COLO668 (cell line): ENCODE measurements around the gene ITGAE.
"Not testable (repeated sequence)": the region's sequence is repeated elsewhere in the genome, so short reads cannot be mapped to it uniquely, and the experiment has no call there.

Source experiments
- DNase-seq: peaks from one replicate; lab custom pipeline; 2025; ENCODE audit not compliant: unreplicated experiment; lab: John Stamatoyannopoulos, UW

Gene ITGAE

DNA sequence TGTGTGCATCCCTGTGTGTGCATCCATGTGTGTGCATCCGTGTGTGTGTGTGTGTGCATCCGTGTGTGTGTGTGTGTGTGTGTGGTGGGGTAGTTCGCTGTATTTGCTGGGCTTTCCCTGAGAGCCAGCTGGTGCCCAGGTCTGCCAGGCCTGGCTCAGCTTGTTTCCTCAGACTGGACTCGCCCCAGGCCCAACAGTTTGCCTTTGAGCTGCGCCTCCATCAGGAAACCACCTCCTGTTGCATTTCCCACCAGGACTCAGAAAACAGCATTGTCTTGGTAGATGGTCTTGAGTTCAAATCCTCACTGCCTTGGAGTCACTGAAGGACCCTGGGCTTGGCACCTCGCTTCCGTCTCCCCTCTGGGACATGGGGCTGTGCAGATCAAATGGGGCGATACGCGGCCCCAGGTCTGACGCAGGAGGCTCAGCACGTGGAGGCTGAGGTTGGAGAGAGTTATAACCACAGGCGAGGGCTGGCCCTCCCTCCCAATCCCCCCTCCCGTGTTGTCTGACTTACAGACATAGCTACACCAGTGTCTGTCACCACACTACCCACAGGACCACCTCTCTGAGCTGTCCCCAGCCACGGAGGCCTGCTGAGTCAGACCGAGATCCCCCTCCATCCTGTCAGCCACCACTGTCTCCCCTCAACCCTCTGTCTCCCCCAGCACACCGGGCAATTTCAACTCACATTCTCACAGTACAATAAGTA lies 4.7 kb downstream of the ITGAE start:
- DNase-seq, result no peak

DNA sequence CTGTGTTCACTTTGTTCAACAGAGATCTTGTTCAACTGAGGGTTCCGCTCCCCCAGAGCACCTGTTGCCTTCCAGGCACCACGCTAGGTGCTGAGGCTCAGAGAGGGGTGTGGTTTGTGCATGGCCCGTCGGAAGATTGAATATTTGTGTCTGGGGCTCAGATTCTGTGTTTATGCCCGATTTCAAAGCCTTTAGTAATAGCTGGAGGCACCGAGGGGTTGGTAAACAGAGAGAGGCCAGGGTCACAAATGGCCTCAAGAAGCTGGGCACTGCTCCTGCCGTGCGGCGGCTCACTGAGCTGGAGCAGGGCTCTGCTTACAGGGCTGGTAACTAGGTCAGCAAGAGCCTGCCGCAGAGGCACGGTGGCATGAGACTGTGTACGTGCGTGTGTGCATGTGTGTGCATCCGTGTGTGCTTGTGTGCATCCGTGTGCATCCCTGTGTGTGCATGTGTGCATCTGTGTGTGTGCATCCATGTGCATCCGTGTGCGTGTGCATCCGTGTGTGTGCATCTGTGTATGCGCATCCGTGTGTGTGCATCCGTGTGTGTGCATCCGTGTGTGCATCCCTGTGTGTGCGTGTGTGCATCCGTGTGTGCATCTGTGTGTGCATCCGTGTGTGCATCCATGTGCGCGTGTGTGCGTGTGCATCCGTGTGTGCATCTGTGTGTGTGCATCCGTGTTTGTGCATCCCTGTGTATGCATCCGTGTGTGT lies 5.4 kb downstream of the ITGAE start:
- DNase-seq, result no peak

DNA sequence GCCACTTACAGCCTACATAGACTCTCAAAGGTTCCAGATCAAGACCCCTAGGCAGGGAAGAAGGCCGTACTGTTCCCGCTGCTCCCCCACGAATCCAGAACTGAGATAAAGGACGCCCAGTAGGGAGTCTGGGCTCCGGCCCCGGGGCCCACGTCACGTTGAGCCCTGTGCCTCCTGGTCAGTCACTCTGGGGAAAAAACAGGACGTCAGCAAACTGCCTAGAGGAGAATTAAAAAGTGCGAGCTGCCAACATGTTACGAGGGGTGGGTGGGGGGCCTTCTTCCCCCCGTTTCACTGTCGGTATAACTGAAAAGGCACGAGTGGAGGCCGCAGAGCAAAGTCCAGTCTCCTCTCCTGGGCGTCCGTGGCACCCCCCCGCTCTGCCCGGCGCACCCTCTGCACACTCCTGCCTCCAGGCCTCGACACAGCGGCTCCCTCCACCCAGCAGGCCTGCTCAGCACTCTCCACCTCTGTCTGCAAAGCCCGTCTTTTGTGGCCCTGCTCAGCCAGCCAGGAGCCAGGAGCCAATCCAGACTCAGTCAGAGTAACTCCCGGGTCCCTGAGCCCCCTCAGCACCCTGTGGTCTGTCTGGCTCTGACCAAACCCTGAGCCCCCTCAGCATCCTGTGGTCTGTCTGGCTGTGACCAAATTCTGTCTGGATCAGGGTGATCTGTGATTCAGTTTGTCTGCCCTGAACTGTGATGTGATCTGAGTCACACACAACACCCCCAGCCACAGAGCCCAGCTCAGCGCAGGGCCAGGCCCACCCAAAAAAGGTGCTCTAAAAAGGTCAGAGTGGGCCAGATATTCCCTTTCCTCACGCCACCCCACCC lies 6.2 kb downstream of the ITGAE start:
- DNase-seq, result no peak

DNA sequence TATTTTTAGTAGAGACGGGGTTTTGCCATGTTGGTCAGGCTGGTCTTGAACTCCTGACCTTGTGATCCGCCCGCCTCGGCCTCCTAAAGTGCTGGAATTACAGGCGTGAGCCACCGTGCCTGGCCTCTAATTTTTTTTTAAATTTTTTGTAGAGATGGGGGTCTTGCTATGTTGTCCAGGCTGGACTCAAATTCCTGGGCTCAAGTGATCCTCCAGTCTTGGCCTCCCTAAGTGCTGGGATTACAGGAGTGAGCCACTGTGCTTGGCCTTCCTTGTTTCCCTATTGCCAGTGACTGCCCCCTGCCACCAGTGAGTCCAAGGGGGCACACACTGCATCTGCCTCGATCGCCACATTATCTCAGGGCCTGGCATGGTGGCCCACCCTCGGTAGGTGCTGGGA lies 6.8 kb downstream of the ITGAE start:
- DNase-seq, result not testable (repeated sequence)

- DNase-seq, result not testable (repeated sequence)
These were observed 7.7 kb downstream of the ITGAE start for GRCh38 chr17:3793258-3793657.

DNA sequence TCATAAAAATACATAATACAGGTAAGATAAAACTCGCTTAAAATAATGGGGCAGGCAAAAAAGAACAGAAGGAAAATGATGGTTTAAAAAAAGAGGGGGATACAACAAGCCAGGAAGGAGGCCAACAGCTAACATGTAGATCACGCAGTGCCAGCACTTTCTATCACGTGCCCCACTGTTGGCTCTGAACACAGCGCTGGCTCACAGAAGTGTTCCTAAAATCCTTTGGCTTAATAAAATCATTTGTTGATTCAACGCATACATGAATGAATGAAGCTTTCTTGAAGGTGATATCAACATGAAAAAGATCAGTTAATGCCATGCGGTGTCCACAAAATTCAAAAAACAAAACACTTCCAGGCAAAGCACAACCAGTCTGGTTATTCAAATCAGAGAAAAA lies 8.5 kb downstream of the ITGAE start:
- DNase-seq, result no peak

GRCh38 chr17:3788200-3788599 lies 12.8 kb downstream of the ITGAE start:
- no peak for DNase-seq

- DNase-seq, result not testable (repeated sequence)
These were observed 15.7 kb downstream of the ITGAE start for GRCh38 chr17:3785323-3785722.

- no peak for DNase-seq
These were observed 18.2 kb downstream of the ITGAE start for GRCh38 chr17:3782751-3783150.

GRCh38 chr17:3780986-3781385 lies 20.0 kb downstream of the ITGAE start:
- no peak for DNase-seq

DNA sequence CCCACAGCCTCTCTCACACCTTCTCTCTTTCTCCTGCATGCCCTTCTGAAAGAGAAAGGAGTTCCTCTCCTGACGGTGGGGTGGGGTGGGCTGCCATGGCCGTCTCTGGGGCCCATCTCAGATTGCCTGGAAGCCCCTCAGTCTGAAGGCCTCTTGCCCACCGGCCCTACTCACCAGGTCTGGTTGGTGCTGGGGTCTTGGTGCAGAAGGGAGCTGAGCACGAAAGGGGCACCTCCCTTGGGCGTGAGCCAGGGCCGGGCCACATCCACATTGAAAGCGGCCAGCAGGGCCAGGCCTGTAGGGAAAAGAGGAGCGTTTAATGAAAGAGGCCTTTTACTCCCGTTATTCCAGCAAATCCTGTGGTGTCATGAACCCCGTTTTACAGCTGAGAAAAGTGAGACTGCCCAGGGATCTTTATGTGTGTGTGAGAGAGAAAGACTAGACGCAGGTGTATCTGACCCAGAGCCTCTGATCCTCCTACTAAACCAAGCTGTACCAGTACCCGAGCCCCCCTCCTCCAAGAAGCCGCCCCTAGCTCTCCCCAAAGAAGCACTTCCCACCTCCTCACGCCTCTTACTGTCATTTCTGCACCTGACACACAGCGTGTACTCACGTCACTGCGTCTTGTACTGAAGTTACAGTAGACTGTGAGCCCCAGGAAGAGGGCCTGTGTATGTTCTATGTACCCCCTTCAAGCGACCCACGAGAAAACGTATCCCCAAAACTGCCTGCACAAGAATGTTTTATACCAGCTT lies 23.4 kb downstream of the ITGAE start:
- no peak for DNase-seq

GRCh38 chr17:3773966-3774365 lies 27.0 kb downstream of the ITGAE start:
- DNase-seq, result no peak

GRCh38 chr17:3773511-3773910 lies 27.5 kb downstream of the ITGAE start:
- no peak for DNase-seq

GRCh38 chr17:3772764-3773163 lies 28.2 kb downstream of the ITGAE start:
- DNase-seq, result no peak

DNA sequence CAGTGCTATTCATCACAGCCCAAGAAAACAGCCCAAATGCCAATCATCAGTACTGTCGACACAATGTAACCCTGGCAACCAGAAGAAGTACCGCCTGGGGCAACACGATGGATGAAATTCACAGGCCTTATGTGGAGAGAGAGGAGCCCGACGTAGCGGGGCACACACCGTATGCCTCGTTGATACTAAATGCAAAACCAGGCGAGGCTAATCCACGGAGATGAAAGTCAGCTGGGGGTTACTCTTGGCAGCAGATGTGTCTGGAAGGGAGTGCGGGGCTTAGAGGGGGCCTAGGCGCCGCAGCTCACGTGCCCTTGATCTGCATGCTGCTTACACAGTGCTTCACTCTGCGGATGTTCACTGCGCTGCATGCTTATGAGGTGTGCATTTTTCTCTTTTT lies 29.8 kb downstream of the ITGAE start:
- DNase-seq, result no peak

DNA sequence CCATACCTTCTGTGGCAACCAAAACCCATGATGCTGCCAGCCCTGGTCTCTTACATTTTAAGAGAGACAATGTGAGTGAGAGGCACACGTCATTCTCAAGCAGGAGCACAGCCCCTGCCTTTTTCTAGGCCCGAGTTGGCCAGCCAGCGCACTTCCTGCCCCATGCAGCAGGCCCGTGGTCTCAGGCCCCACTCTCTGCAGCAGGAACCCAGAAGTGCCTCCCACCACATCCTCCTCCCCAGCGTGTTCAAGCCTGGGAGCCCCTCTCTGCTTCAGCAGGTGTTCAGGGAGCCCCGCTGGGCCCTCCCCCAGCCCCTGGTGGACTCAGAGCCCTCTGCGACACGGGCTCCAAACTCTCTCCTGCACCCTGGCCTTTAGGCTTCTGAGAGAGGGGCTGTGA lies 30.5 kb downstream of the ITGAE start:
- DNase-seq, result no peak

DNA sequence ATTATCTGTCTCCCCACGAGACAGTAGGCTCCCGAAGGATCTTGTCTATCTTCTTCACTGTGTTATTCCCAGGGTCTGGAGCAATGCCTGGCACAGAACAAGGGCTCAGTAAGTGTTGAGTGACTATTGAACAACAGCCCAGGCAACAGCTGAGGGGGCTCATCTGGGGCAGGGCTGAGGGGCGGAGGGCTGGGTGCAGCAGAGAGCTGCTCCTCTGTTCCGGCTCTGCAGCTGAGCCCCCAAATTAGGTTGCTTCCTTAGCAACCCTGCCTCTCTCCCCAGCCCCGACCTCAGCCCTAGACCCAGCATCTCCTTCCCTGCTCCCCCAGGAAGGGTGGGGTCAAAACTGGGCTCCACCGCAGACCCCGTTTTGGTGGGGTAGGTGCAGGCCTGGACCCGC lies 32.2 kb downstream of the ITGAE start:
- DNase-seq, result no peak

- DNase-seq, result no peak
These were observed 32.6 kb downstream of the ITGAE start for GRCh38 chr17:3768341-3768740.

DNA sequence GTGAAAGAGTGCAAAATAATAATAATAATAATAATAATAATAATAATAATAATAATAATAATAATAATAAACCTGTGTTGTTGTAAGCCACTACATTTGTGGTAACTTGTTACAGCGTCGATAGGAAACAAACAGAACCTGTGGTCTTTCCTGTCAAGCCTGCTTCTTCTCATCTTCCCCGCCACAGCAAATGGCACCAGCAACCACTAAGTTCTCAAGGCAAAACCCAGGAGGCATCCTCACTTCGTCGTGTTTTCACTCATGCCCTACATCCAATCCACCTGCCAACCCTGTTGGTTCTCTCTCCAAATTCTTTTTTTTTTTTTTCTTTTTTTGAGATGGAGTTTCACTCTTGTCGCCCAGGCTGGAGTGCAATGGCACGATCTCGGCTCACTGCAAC lies 34.2 kb downstream of the ITGAE start:
- DNase-seq, result no peak

DNA sequence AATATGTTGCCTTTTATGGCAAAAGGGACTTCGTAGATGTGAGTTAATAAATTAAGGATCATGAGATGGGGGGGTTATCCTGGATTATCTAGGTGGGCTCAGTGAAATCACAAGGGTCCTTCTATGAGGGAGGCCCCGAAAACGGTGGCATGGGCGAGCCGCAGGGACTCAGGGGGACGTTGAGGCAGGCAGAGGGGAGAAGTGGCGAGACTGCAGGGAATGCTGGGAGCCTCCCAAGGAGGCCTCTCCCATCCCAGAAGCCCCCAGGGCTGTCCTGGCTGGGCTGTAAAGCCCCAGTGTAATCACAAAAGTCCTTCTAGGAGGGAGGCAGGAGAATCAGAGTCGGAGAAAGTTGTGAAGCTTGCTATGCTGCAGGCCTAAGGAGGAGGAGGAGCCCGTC lies 35.0 kb downstream of the ITGAE start:
- no peak for DNase-seq

GRCh38 chr17:3763777-3764170 lies 37.2 kb downstream of the ITGAE start:
- no peak for DNase-seq
